T-helper 2 cell treated with Interferon-gamma antibody and Interleukin-4, amounts not matched to agents 5 μg/mL and 100 μg/mL, for 36 hours (primary cell): ENCODE measurements around the gene JAK1.

ENCODE experiments used
- DNase-seq: peaks from one replicate; pipeline ENCODE4 v3.0.0; 2021; ENCODE audit warnings: low spot score
- H3K27ac Mint-ChIP-seq: one replicate; pipeline ENCODE4 v1.8.0; 2021; ENCODE audit warnings: mild to moderate bottlenecking, mixed read lengths
- H3K27me3 Mint-ChIP-seq: one replicate; pipeline ENCODE4 v1.8.0; 2021; ENCODE audit warnings: low read depth, mixed read lengths
- H3K36me3 Mint-ChIP-seq: one replicate; pipeline ENCODE4 v1.8.0; 2021; ENCODE audit warnings: low read depth, mixed read lengths
- H3K4me1 Mint-ChIP-seq: one replicate; pipeline ENCODE4 v1.8.0; 2021; ENCODE audit warnings: low read depth, mixed read lengths
- H3K4me3 Mint-ChIP-seq: one replicate; pipeline ENCODE4 v1.8.0; 2022; ENCODE audit warnings: mild to moderate bottlenecking, moderate library complexity, mixed read lengths
- H3K9me3 Mint-ChIP-seq: one replicate; pipeline ENCODE4 v1.8.0; 2021; ENCODE audit warnings: mixed read lengths

Gene JAK1

GRCh38 chr1:64892576-64893573, 73.5 kb downstream of the JAK1 start:
- Mint-ChIP-seq H3K27me3 (no peaks in the 10 kb centered on the region), H3K36me3 (no peaks in the 10 kb centered on the region), H3K4me1 (peaks cover 47% of the 10 kb centered on the region), H3K9me3 (no peaks in the 10 kb centered on the region), H3K4me3 (no peak overlapping the region), H3K27ac (no peak overlapping the region)
- DNase-seq: no peak

- no peak overlapping the region for H3K4me3 Mint-ChIP-seq
- H3K9me3 Mint-ChIP-seq: no peaks in the 10 kb centered on the region
- DNase-seq: no peak
- no peak overlapping the region for H3K27ac Mint-ChIP-seq
- peaks cover 47% of the 10 kb centered on the region for H3K4me1 Mint-ChIP-seq
- no peaks in the 10 kb centered on the region for H3K36me3 Mint-ChIP-seq
- no peaks in the 10 kb centered on the region for H3K27me3 Mint-ChIP-seq
These were observed 74.9 kb downstream of the JAK1 start for GRCh38 chr1:64891448-64891825.

GRCh38 chr1:64890699-64891447, 75.5 kb downstream of the JAK1 start:
- H3K4me1 Mint-ChIP-seq: peaks cover 44% of the 10 kb centered on the region
- no peaks in the 10 kb centered on the region for H3K27me3 Mint-ChIP-seq
- no peak overlapping the region for H3K27ac Mint-ChIP-seq
- H3K4me3 Mint-ChIP-seq: no peak overlapping the region
- no peaks in the 10 kb centered on the region for H3K36me3 Mint-ChIP-seq
- no peak for DNase-seq
- H3K9me3 Mint-ChIP-seq: no peaks in the 10 kb centered on the region

- Mint-ChIP-seq H3K9me3 (no peaks in the 10 kb centered on the region), H3K27ac (no peak overlapping the region), H3K36me3 (peaks cover 12% of the 10 kb centered on the region), H3K4me3 (no peak overlapping the region), H3K4me1 (peaks cover 32% of the 10 kb centered on the region), H3K27me3 (no peaks in the 10 kb centered on the region)
- DNase-seq: no peak
These were observed 78.6 kb downstream of the JAK1 start for GRCh38 chr1:64887689-64888217.

GRCh38 chr1:64886877-64887276, 79.5 kb downstream of the JAK1 start:
- peaks cover 16% of the 10 kb centered on the region for H3K36me3 Mint-ChIP-seq
- H3K4me1 Mint-ChIP-seq: peaks cover 32% of the 10 kb centered on the region

GRCh38 chr1:64885648-64886047, 80.7 kb downstream of the JAK1 start:
- Mint-ChIP-seq H3K9me3 (no peaks in the 10 kb centered on the region), H3K27me3 (no peaks in the 10 kb centered on the region), H3K27ac (no peak overlapping the region), H3K4me1 (peaks cover 24% of the 10 kb centered on the region), H3K36me3 (peaks cover 24% of the 10 kb centered on the region), H3K4me3 (no peak overlapping the region)
- DNase-seq: no peak

More at GRCh38 chr1:64886877-64887276, 79.5 kb downstream of the JAK1 start:
- no peaks in the 10 kb centered on the region for H3K9me3 Mint-ChIP-seq
- H3K4me3 Mint-ChIP-seq: no peak overlapping the region
- no peak overlapping the region for H3K27ac Mint-ChIP-seq
- no peaks in the 10 kb centered on the region for H3K27me3 Mint-ChIP-seq
- DNase-seq: no peak

GRCh38 chr1:64884261-64885040, 81.9 kb downstream of the JAK1 start:
- DNase-seq: no peak
- peak overlapping the region; percentile 14 for H3K27ac Mint-ChIP-seq
- peaks cover 20% of the 10 kb centered on the region for H3K4me1 Mint-ChIP-seq
- H3K36me3 Mint-ChIP-seq: peaks cover 24% of the 10 kb centered on the region
- H3K9me3 Mint-ChIP-seq: no peaks in the 10 kb centered on the region
- H3K4me3 Mint-ChIP-seq: no peak overlapping the region
- H3K27me3 Mint-ChIP-seq: no peaks in the 10 kb centered on the region

GRCh38 chr1:64882574-64883255, 83.6 kb downstream of the JAK1 start:
- no peaks in the 10 kb centered on the region for H3K27me3 Mint-ChIP-seq
- H3K36me3 Mint-ChIP-seq: peaks cover 36% of the 10 kb centered on the region
- H3K4me3 Mint-ChIP-seq: no peak overlapping the region
- H3K4me1 Mint-ChIP-seq: peaks cover 25% of the 10 kb centered on the region
- no peak overlapping the region for H3K27ac Mint-ChIP-seq
- DNase-seq: no peak
- no peaks in the 10 kb centered on the region for H3K9me3 Mint-ChIP-seq

GRCh38 chr1:64881281-64881680, 85.1 kb downstream of the JAK1 start:
- Mint-ChIP-seq H3K4me1 (peaks cover 34% of the 10 kb centered on the region), H3K36me3 (peaks cover 47% of the 10 kb centered on the region), H3K9me3 (no peaks in the 10 kb centered on the region), H3K27me3 (no peaks in the 10 kb centered on the region), H3K4me3 (no peak overlapping the region), H3K27ac (no peak overlapping the region)
- DNase-seq: no peak

- no peak overlapping the region for H3K27ac Mint-ChIP-seq
- no peaks in the 10 kb centered on the region for H3K27me3 Mint-ChIP-seq
- H3K9me3 Mint-ChIP-seq: no peaks in the 10 kb centered on the region
- peaks cover 55% of the 10 kb centered on the region for H3K36me3 Mint-ChIP-seq
- peaks cover 40% of the 10 kb centered on the region for H3K4me1 Mint-ChIP-seq
- no peak for DNase-seq
- H3K4me3 Mint-ChIP-seq: no peak overlapping the region
These were observed 85.9 kb downstream of the JAK1 start for GRCh38 chr1:64880449-64880848.

- Mint-ChIP-seq H3K27me3 (no peaks in the 10 kb centered on the region), H3K4me3 (no peak overlapping the region), H3K9me3 (no peaks in the 10 kb centered on the region), H3K4me1 (peaks cover 36% of the 10 kb centered on the region), H3K27ac (peak overlapping the region; percentile 2), H3K36me3 (peaks cover 60% of the 10 kb centered on the region)
- no peak for DNase-seq
These were observed 87.3 kb downstream of the JAK1 start for GRCh38 chr1:64878931-64879611.

- Mint-ChIP-seq H3K27me3 (no peaks in the 10 kb centered on the region), H3K9me3 (no peaks in the 10 kb centered on the region), H3K27ac (no peak overlapping the region)
These were observed 88.3 kb downstream of the JAK1 start for GRCh38 chr1:64878090-64878489.

More at GRCh38 chr1:64878090-64878489, 88.3 kb downstream of the JAK1 start:
- Mint-ChIP-seq H3K36me3 (peaks cover 64% of the 10 kb centered on the region), H3K4me3 (peak overlapping the region; percentile 43), H3K4me1 (peaks cover 36% of the 10 kb centered on the region)
- no peak for DNase-seq
